Glutamatergic neuron (in vitro differentiated cells): ENCODE results near the gene TOM1. TPM values are rescaled to one million over a fixed set of nuclear protein-coding genes. Genes with fewer than 3 reads are reported as not detected.
A peak's percentile ranks its signal among the peaks of the same experiment; 100 is the strongest.
"Not testable (repeated sequence)": the region's sequence is repeated elsewhere in the genome, so short reads cannot be mapped to it uniquely, and the experiment has no call there.

ENCODE experiments used
- DNase-seq: peaks from one replicate; pipeline ENCODE4 v3.0.0; 2022
- H3K27ac Mint-ChIP-seq: one replicate; pipeline ENCODE4 v1.8.0; 2020; ENCODE audit warnings: mild to moderate bottlenecking, mixed read lengths, inconsistent platforms; ENCODE audit not compliant: unreplicated experiment
- H3K27me3 Mint-ChIP-seq: one replicate; pipeline ENCODE4 v1.8.0; 2020; ENCODE audit warnings: mild to moderate bottlenecking, moderate library complexity, mixed read lengths, inconsistent platforms; ENCODE audit not compliant: unreplicated experiment
- H3K36me3 Mint-ChIP-seq: one replicate; pipeline ENCODE4 v1.8.0; 2020; ENCODE audit warnings: mild to moderate bottlenecking, mixed read lengths, inconsistent platforms; ENCODE audit not compliant: unreplicated experiment
- H3K4me1 Mint-ChIP-seq: one replicate; pipeline ENCODE4 v1.8.0; 2020; ENCODE audit warnings: mild to moderate bottlenecking, low read depth, mixed read lengths, inconsistent platforms; ENCODE audit not compliant: unreplicated experiment
- H3K4me3 Mint-ChIP-seq: one replicate; pipeline ENCODE4 v1.8.0; 2020; ENCODE audit warnings: mild to moderate bottlenecking, mixed read lengths, inconsistent platforms; ENCODE audit not compliant: unreplicated experiment
- H3K9me3 Mint-ChIP-seq: one replicate; pipeline ENCODE4 v1.8.0; 2020; ENCODE audit warnings: mild to moderate bottlenecking, moderate library complexity, mixed read lengths, inconsistent platforms; ENCODE audit not compliant: unreplicated experiment
- CTCF ChIP-seq: fragments of 200-600 bp; sonication (generic); IDR thresholded peaks from one replicate; pipeline ENCODE4 v1.5.0; 2021; ENCODE audit not compliant: partially characterized antibody, unreplicated experiment
- microRNA-seq: library from miRNA; unstranded; fragments of <30 nt; microRNA quantifications from one replicate; pipeline ENCODE4, GENCODE V29; 2020; ENCODE audit not compliant: unreplicated experiment
- total RNA-seq: library from RNA; stranded (reverse); fragmentation: NEBNext Ultra II Directional; extraction: Animal tissue kit (Norgen Biotek cat#: 25700); gene quantifications from one replicate; pipeline ENCODE4 v1.2.1, GENCODE V29; 2021; ENCODE audit not compliant: unreplicated experiment

TOM1 gene
- total RNA-seq, 1 donor from 2014 or later, result 40.6 TPM

GRCh38 chr22:35394011-35394312 is 94.3 kb downstream of the TOM1 start:
- H3K27ac Mint-ChIP-seq, result no peak overlapping the region
- TF ChIP-seq CTCF, result no peak
- no peak overlapping the region for H3K4me3 Mint-ChIP-seq
- H3K4me1 Mint-ChIP-seq, result no peaks in the 10 kb centered on the region
- peaks cover 2% of the 10 kb centered on the region for H3K27me3 Mint-ChIP-seq
- no peaks in the 10 kb centered on the region for H3K9me3 Mint-ChIP-seq
- no peak for DNase-seq
- no peaks in the 10 kb centered on the region for H3K36me3 Mint-ChIP-seq

GRCh38 chr22:35394810-35395563 is 95.3 kb downstream of the TOM1 start:
- no peak for TF ChIP-seq CTCF
- peaks cover 6% of the 10 kb centered on the region for H3K27me3 Mint-ChIP-seq
- no peaks in the 10 kb centered on the region for H3K36me3 Mint-ChIP-seq
- no peaks in the 10 kb centered on the region for H3K4me1 Mint-ChIP-seq
- H3K4me3 Mint-ChIP-seq, result no peak overlapping the region
- DNase-seq, result no peak
- H3K9me3 Mint-ChIP-seq, result peaks cover under 1% of the 10 kb centered on the region
- no peak overlapping the region for H3K27ac Mint-ChIP-seq

GRCh38 chr22:35396622-35397021 is 96.9 kb downstream of the TOM1 start:
- not testable (repeated sequence) for H3K36me3 Mint-ChIP-seq, H3K27me3 Mint-ChIP-seq, H3K27ac Mint-ChIP-seq, H3K9me3 Mint-ChIP-seq, H3K4me1 Mint-ChIP-seq, H3K4me3 Mint-ChIP-seq, DNase-seq

- H3K27me3 Mint-ChIP-seq, result peaks cover 6% of the 10 kb centered on the region
These were observed 97.6 kb downstream of the TOM1 start for GRCh38 chr22:35397095-35397904.

More at GRCh38 chr22:35397095-35397904, 97.6 kb downstream of the TOM1 start:
- no peak for TF ChIP-seq CTCF
- no peaks in the 10 kb centered on the region for H3K4me1 Mint-ChIP-seq
- peaks cover 1% of the 10 kb centered on the region for H3K9me3 Mint-ChIP-seq
- H3K27ac Mint-ChIP-seq, result no peak overlapping the region
- no peak overlapping the region for H3K4me3 Mint-ChIP-seq
- DNase-seq, result no peak
- H3K36me3 Mint-ChIP-seq, result no peaks in the 10 kb centered on the region

Small RNA genes within 50 kb of the gene (microRNA-seq; reads per million reads assigned to microRNA genes)
- gene MIR3909 (13.1 reads per million, percentile 53 among the genes with 10 or more reads in this experiment), gene MIR6069 (not detected)

Other genes starting within 250 kb of the TOM1 start
- not detected for gene ISX, start 233.7 kb upstream of the TOM1 start, total RNA-seq
- 14.4 TPM for gene HMGXB4, start 42.4 kb upstream of the TOM1 start, total RNA-seq
- 14.9 TPM for gene HMOX1, start 81.2 kb downstream of the TOM1 start, total RNA-seq
- gene MCM5, start 100.2 kb downstream of the TOM1 start, total RNA-seq, result 28.3 TPM
- gene RASD2, start 240.9 kb downstream of the TOM1 start, total RNA-seq, result 0.20 TPM